GM21423 (cell line): ENCODE data around the gene SLC29A2.
"Not testable (repeated sequence)": the region's sequence is repeated elsewhere in the genome, so short reads cannot be mapped to it uniquely, and the experiment has no call there.

ENCODE experiments used
- ATAC-seq: cut with Tn5 transposase; IDR thresholded peaks from one replicate; pipeline ENCODE4 v1.9.1; 2021; ENCODE audit warnings: mild to moderate bottlenecking, moderate library complexity; ENCODE audit not compliant: unreplicated experiment

Gene SLC29A2

DNA sequence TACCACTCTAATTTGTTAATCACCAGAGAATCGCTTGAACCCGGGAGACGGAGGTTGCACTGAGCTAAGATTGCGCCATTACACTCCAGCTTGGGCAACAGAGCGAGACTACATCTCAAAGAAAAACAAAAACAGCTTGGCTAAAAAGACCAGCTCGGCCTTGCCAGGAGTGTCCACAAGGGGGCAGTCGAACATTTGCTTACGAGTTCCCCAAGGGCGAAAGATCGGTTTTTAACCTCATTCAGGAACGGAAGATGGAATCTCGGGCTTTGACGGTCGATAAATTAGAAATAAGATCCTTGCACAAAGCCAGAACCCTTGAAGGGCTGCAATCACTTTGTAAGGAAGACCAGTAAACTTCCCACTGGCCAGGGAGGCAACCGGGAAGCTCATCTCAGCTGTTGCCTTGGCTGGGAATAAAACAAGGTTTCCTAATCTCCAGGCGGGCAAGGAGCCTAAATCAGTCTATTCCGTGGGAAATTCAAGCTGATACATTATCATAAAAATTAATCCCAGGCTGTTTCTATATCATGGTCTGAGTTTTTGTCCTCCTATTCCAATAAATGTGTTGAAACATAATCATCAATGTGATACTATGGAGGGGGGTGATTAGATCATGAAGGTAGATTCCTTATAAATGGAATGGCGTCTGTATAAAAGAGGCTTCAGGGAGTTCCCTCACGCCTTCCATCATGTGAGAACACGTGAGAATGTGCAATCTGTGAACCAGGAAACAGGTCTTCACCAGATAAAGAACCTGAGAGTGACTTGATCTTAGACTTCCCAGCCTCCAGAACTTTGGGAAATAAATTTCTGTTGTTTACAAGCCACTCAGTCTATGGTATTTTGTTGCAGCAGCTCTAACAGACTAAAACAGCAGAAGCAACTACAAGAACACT is 14.9 kb upstream of the SLC29A2 start:
- ATAC-seq = no peak

DNA sequence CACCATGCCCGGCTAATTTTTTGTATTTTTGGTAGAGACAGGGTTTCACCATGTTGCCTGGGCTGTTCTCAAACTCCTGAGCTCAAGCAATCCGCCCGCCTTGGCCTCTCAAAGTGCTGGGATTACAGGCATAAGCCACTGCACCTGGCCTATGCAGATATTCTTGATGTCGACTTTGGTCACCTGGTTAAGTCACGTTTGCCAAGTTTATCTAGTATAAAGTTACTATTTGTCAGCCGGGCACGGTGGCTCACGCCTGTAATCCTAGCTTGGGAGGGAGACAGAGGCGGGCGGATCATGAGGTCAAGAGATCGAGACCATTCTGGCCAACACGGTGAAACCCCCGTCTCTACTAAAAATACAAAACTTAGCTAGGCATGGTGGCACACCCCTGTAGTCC is 12.8 kb upstream of the SLC29A2 start:
- ATAC-seq = not testable (repeated sequence)

DNA sequence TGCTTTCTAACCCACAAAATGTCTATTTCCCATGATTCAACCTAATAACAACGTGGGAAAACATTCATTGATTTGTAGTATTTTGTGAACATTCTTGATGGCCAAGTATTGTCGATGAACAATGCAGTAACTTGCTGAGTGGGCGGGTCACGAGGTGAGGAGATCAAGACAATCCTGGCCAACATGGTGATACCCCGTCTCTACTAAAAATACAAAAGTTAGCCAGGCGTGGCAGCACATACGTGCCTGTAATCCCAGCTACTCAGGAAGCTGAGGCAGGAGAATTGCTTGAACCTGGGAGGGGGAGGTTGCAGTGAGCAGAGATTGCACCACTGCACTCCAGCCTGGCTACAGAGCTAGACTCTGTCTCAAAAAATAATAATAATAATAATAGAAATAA is 8.7 kb upstream of the SLC29A2 start:
- not testable (repeated sequence) for ATAC-seq

DNA sequence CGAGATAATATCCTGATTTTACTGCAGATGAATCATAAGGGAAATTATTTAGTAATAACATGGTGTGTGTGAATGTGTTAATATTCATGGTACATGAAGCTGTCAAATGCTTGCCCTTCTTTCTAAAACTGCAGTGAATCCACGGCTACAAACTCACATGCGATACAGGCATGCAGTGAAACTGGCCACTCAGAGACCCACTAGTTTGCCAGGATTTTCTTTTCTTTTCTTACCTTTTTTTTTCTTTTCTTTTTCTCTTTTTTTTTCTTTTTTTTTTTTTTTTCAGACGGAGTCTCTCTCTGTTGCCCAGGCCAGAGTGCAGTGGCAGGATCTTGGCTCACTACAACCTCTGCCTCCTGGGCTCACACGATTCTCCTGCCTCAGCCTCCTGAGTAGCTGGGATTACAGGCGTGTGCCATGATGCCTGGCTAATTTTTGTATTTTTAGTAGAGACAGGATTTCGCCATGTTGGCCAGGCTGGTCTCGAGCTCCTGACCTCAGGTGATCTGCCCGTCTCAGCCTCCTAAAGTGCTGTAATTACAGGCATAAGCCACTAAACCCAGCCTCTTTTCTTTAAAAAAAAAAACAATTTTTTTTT is 2.2 kb upstream of the SLC29A2 start:
- ATAC-seq = not testable (repeated sequence)

DNA sequence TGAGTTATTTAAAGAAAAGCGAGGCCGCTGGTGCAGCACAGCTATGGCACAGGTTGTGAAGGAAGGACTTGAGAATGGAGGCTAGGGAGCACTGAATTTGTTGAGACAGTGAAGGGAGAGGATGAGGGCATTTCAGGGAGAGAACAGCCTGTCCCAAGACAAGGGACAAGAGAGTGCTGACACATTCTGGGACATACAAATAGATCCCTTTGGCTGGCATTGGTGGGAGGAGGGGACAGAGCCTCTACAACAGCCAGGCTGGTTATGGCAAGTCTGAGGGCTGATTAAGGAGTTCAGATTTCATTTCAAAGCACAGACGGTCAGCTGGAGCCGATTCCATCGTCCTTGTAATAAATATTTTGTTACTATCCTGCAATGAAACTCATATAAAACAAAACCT is 1.7 kb upstream of the SLC29A2 start:
- ATAC-seq = no peak

DNA sequence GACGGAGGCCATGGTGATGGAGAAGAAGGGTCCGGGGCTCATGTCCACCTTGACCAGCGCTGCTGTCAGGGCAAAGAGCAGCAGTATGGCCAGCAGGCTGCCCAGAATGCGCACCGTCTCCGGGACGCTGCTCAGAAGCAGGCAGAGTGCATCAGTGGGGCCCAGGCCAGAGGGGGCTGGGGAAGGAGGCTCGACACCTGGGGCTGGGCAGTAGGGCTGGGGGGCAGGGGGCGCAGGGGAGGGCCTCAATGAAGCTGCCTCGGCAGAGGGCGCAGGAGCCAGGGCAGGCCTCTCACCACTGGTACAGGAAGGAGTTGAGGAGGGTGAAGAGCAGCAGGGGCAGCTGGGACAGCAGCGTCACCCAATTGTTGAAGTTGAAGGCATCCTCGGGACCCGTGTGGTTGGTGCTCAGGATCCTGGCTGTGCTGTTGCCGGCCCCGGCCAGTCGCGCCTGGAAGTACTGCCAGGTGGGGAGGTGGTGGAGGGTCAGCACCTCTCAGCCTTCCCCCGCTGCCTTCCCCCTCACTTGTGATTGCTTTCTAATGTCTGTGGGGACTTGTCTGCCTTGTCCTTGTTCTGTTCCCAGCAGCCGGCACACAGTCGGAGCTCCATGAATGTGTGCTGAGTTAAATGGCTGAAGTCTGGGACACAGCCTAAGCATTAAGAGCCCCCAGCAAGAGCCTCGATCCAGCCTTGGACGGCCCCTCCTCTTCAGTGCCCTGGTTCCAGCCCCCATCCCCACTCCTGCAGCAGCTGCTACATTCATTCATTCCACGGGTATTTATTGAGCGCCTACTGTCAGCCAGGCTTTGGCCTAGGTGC is 2.3 kb downstream of the SLC29A2 start:
- no peak for ATAC-seq

DNA sequence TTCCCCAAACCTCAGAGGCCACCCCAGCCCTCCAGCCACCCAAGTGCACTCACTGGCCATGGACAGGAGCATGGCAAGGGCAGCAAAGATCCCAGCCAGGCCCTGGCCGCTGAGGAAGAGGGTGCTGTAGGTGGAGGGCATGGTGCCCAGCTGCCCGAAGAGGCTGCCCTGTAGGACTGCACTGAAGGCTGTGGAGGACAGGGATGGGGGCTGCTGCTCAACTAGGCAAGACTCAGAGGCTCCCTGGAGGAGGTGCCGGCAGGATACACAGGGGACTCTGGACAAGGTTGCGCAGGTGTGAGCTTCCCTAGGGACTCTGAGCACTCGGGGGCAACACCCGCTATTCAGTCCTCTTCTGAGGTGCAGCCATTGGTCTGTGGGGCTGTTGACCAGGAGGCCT is 3.1 kb downstream of the SLC29A2 start:
- no peak for ATAC-seq

DNA sequence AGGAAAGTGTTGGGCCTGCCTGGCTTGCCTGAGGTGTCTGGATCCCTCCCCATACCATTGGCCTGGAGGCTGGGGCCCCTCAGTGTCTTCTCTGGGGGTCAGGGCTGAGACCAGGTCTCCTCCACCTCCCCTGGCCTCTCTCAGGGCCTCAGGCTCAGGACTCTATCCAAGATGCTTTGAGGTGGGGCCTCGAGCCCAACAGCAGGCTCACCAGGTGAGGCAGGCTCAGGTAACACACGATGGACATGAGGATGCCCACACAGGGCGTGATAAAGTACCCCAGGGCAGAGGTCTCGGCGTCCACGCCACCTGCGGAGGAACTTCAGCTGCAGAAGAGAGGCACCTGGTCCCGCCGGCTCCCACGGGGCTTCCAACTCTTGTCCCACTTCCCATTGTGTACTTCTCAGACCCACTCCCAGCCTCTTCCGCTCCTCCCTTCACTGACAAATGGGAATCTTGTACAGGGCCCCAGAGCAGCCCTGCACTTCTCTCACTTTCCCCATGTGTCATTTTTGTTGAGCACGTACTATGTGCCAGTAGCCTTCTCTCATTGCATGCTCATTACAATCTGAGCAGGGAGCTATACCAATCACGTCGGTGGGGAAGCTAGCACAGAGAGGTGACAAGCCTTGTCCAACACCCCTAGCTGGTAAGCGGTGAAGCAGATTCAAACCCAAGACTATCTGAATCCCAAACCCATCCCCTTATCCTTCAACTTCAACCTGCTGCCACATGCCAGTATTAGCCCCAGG is 3.8 kb downstream of the SLC29A2 start:
- no peak for ATAC-seq

DNA sequence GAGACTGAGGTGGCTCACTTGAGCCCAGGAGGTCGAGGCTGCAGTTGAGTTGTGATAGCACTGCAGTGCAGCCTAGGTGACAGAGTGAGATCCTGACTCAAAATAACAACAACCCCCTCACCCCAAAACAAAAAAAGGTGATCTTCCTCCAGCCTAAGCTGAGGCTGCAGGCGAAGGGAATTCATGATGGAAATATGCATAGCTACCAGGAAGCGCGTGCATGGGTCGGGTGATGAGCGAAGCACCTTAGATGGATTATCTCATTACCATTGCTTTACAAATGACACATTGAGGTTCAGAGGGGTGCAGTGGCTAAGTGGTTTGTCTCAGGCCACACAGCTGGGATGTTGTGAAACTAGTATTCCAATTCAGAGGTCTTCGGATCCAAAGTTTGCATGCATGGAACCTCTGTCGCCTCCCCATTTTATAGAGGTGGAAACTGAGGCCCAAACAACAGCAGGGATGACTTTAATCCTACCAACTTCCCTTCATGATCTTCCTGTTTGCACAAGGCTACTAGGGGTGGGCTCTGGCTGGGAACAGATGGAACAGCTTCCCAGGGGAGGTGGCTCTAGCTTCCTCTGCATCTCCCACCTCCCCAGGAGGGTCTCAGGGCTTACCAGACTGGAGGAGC is 4.6 kb downstream of the SLC29A2 start:
- ATAC-seq = no peak

DNA sequence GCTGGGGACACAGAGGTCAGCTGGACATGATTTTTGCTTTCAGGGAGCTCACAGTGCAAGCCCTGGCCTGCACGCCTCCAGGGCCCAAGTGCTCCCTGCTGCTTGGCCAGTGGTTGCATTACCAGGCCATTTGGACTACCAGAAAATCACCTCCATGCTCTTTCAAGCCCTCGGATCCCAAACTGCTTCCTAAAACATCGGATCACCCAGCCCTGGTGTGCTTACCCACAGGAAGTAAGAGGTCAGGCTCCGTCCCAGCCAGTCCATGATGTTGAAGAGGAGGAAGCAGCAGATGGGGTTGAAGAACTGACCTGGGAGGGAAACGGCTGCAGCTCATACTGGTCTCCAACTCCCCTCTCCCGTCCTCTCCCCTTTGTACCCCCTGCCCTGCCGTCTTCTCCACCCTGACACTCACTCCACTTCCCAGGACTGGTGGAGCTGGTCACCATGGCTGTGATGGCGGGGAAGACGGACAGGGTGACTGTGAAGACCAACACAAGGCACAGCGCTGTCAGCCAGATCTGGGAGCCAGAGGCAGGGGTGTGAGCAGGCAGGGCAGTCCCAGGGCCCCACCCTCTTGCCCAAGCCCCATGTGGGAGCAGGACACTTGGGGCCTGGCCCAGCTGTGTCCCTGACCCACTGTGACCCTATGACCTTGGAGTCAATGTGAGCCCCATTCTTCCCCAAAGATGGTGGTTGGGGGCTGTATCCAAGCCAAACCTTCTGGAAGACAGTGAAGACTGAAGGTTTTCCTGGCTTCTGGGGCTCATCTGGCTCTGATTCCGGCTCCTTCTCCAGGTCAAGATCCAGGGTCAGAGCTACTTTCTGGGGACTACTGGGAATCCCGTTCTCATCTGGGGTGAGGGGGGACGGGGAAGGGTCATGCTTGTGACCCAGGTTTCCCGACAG is 5.6 kb downstream of the SLC29A2 start:
- ATAC-seq = no peak

DNA sequence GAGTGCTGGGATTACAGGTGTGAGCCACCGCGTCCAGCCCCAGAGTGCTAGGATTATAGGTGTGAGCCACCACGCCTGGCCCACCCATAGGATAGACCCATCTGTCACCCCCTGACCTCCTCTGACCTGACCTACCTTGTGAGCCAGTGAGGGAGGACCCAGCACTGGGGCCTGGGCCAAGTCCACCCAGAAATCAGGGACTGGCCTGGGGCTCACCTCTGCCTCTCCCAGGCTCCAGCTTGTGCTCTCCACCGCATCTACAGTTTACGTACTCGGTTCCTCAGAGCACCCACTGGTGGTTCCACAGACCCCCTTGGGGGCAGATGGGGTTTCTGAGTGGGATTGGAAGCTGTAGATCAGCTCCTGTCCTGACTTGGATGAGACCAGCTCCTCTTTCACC is 6.4 kb downstream of the SLC29A2 start:
- no peak for ATAC-seq

DNA sequence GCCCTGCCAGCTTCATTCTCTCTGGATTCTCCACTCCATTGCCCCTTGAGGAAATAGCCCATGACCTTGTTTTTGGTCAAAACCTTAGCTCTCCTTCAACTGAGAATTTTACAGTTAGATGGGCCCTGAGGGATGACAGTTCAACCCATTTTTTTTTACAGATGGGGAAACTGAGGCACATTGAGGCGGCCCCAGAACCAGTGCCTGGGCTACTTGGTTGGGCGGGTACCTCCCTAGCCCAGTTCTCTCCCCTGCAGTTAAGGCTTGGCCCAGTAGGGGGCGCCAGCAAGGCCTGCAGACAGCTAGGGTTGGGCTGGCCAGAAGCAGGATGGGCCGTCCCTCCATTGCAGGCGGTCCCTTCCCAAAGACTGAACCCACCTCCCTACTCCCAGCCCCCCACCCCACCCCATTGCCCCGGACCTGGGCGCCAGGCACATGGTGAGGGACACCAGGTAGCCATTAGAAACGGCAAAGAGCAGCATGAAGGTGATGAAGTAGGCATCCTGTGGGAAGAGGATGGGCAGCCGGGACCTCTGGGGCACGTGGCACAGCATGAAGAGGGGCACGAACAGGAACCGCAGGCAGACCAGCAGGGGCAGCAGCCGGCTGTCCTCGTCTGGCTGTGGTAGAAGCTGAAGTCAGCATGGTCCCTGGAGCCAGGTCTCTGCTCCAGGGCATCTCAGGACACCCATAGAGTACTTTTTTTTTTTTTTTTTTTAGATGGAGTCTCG is 7.6 kb downstream of the SLC29A2 start:
- ATAC-seq = no peak

DNA sequence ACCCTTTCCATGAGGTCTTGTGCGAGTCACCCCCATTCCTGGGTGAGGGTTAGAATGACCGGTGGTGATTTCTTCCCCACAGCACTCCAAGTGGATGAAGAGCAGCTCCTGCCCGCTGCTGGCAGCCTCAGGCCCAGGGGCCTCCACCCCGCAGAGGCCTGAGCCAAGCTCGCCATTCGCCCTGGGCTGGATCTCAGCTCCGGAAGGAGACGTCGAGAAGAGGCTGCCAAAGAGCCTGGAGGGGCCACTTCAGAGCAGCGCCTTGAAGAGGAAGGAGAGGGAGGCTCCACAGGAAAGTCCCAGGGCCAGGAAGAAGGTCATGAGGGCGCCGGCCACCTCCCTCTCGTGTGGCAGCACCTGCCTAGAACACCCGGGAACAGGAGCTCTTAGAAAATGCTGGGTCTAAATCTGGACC is 8.4 kb downstream of the SLC29A2 start:
- ATAC-seq = no peak

DNA sequence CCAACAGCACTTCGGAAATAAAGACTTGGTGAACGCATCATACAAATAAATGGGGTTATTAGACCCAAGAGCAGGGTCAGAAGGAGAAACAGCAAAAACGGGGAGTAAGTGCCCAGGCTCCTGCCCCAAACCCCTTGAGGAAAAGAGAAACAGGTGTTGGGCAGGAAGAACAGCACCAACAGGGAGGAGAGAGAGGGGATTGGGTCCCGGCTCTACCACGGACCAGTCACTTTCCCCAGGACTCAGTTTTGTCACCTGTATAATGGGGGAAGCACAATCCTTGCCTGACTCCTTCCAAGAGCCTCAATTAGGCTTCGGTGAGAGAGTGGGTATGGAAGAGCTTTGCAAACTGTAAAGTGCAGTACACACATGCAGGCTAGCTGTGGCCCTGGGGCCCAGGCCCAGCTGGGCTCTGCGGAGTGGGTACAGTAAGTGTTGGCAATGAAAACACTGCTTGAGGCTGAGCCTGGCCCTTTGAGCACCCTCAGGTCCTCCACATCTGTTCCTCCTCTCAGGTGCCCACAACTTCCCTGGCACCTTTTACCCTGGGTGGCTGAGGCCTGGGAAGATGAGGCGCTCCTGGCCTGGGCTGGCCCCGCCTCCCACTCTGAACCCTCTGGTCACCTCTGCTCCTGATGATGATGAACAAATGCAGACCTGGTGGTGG is 8.9 kb downstream of the SLC29A2 start:
- no peak for ATAC-seq

DNA sequence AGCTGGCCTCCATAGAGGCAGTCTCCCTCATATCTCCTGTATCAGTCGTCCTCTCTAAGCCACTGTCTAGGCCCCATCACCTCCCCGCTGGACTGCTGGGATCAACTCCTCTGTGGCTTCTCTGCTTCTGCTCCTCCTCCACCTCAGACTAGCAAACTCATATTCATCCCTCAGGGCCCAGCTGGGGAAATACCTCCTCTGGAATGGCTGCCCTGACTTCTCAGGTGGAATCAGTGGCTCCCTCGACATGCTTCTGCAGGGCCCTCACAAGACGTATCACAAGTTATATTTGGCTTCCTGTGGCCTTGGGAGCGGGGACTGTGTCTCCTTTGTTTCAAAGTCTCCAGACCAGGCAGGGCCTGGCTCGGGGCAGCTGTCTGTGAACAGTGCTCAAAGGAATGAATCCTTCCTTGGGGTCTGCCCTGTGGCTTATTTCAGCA is 10.0 kb downstream of the SLC29A2 start:
- no peak for ATAC-seq

DNA sequence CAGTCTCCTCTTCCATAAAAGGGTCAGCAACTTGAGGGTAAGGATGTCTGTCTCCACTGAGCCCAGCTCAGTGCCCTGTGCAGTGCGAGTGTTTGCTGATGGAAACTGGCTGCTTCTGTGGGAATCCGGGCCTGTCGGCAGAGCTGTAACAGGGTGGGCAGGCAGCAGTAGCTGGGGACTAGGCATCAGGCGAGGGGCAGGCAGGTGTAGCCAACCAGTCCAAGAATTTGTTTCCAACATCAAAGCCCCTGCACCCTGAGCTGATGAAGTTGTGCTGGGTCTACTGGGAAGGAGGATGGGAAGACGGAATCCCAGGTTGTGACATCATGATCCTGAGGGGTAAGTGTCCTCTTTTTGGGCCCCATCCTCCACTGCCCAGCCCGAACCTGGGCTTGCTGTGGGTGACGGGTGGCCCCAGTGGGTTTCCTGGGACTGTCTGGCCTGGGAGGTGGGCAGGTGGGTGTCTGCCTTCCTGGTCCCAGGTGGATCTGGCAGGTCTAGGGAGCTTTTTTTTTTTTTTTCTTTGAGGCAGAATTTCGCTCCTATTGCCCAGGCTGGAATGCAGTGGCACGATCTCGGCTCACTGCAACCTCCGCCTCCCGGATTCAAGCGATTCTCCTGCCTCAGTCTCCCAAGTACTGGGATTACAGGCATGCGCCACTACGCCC is 11.0 kb downstream of the SLC29A2 start:
- ATAC-seq = no peak

DNA sequence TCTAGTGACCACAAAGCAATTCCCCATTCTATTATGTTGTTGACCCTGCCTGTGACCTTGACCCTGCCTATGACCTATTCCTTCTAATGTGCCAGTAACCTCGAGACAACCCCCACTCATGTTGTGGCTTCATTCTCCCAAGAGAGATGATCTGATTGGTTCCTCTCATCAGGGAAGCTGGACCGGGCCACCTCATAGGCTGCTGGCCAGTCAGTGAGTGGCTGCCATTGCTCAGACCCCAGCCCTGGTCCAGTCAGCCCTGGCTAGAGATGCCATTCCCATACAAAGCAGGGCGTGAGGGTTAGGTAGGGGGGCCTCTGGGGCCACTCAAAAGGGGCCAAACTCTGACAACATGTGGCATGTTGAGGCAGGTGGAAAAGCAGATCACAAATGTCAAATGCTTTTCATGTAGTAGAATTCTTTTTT is 11.9 kb downstream of the SLC29A2 start:
- no peak for ATAC-seq
